Cardiac muscle cell (in vitro differentiated cells and primary cell): ENCODE data around the gene BCR. TPM values are rescaled to one million over a fixed set of nuclear protein-coding genes. Genes with fewer than 3 reads are reported as not detected.

Experiments used
- DNase-seq, 2 donors: peaks; one replicate each; pipeline versions ENCODE4 v3.0.0 to v3.0.0-alpha.2; 2010 to 2017; ENCODE audit warnings: low read depth in 1 of 2, low spot score in 1 of 2
- H3K27ac ChIP-seq: fragments of 200-600 bp; sonication (generic); 2 replicates; pipeline ENCODE4 v1.5.1; 2016
- H3K27me3 ChIP-seq: fragments of 200-600 bp; sonication (generic); 2 replicates; pipeline ENCODE4 v1.6.0; 2016; ENCODE audit warnings: control low read depth
- H3K36me3 ChIP-seq: fragments of 200-600 bp; sonication (generic); 2 replicates; pipeline ENCODE4 v1.5.1; 2016; ENCODE audit warnings: control low read depth
- H3K4me1 ChIP-seq: fragments of 200-600 bp; sonication (generic); 2 replicates; pipeline ENCODE4 v1.8.1; 2017; ENCODE audit warnings: low read depth, mild to moderate bottlenecking, mixed run types
- H3K4me3 ChIP-seq: fragments of 200-600 bp; sonication (generic); 2 replicates; pipeline ENCODE4 v1.5.1; 2016; ENCODE audit warnings: mild to moderate bottlenecking
- H3K9me3 ChIP-seq: fragments of 200-600 bp; sonication (generic); 2 replicates; pipeline ENCODE4 v1.5.1; 2017; ENCODE audit warnings: low read depth, mild to moderate bottlenecking, control low read depth
- CTCF ChIP-seq: IDR thresholded peaks from 2 replicates; pipeline ENCODE4 v1.5.1; 2012; ENCODE audit warnings: low read depth, mild to moderate bottlenecking, low read length
- polyA plus RNA-seq: library from polyadenylated mRNA; unstranded; fragments of >200 nt; fragmentation: Nextera tagmentation; extraction: Ambion mirVana; gene quantifications from 2 replicates; pipeline ENCODE4 v1.2.1, GENCODE V29; 2016
- total RNA-seq: library from RNA; depleted of rRNA; stranded (reverse); fragments of >200 nt; gene quantifications from 2 replicates; pipeline ENCODE4 v1.2.3, GENCODE V29; 2016

Gene BCR
- total and polyA plus RNA-seq, 2 experiments from 2014 or later: 30.9 to 53.1 TPM

GRCh38 chr22:23285734-23286133 is 105.4 kb downstream of the BCR start:
- DNase-seq: peak in 1 of 2 donors; percentile 29
- no peaks in the 10 kb centered on the region for H3K27me3 ChIP-seq
- no peak for TF ChIP-seq CTCF
- H3K36me3 ChIP-seq: peaks cover 21% of the 10 kb centered on the region
- no peaks in the 10 kb centered on the region for H3K4me1 ChIP-seq
- no peak overlapping the region for H3K27ac ChIP-seq
- no peak overlapping the region for H3K4me3 ChIP-seq
- no peaks in the 10 kb centered on the region for H3K9me3 ChIP-seq

- Histone ChIP-seq H3K4me3 (no peak overlapping the region), H3K36me3 (peaks cover 22% of the 10 kb centered on the region), H3K27me3 (no peaks in the 10 kb centered on the region), H3K4me1 (no peaks in the 10 kb centered on the region), H3K9me3 (no peaks in the 10 kb centered on the region), H3K27ac (no peak overlapping the region)
- TF ChIP-seq CTCF: no peak
- DNase-seq: no peak
Measured at GRCh38 chr22:23286296-23286695, 106.0 kb downstream of the BCR start.

GRCh38 chr22:23287136-23288095 is 107.1 kb downstream of the BCR start:
- no peaks in the 10 kb centered on the region for H3K4me1 ChIP-seq
- H3K36me3 ChIP-seq: peaks cover 26% of the 10 kb centered on the region
- H3K4me3 ChIP-seq: no peak overlapping the region
- no peaks in the 10 kb centered on the region for H3K27me3 ChIP-seq
- H3K9me3 ChIP-seq: no peaks in the 10 kb centered on the region
- no peak overlapping the region for H3K27ac ChIP-seq
- no peak for DNase-seq
- no peak for TF ChIP-seq CTCF

DNA sequence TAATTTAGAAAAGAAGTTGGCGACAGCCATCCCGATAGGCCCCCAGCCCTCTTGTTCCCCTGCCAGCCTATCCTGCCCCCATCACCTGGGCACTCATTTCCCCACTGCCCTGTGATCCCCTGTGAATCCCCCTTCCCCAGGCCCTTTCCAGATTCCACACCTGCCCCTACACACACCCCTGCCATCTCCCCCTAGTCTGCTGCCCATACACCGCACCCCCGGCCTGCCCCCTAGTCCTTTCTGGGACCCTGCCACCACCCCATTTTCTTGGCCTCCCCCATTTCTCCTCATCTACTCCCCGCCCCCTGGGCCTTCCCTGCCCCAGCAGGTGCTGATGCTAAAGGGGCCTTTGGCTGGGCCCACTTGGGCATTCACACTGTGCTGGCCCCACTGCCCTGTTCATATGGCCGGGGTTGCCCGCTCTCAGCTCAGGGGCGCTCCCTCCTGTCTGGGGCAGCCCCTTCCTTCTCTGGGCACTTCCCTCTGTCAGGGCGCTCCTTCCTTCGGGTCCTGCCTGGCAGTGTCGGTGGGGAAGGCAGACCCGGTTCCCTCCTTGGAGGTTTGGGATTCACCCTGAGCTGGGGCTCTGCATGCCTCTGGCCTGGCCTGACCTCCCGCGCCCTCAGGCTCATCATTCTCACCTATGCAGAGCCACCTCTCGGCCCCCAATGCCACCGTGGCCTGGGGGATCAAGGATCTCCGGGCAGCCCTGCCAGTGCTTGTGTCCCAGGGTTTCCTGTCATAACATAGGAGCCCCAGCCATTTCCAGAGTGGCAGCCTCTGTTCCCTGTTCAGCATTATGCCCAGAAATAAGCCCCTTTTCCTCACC is 108.2 kb downstream of the BCR start:
- Histone ChIP-seq H3K36me3 (peaks cover 32% of the 10 kb centered on the region), H3K27ac (no peak overlapping the region)
- TF ChIP-seq CTCF: no peak

DNA sequence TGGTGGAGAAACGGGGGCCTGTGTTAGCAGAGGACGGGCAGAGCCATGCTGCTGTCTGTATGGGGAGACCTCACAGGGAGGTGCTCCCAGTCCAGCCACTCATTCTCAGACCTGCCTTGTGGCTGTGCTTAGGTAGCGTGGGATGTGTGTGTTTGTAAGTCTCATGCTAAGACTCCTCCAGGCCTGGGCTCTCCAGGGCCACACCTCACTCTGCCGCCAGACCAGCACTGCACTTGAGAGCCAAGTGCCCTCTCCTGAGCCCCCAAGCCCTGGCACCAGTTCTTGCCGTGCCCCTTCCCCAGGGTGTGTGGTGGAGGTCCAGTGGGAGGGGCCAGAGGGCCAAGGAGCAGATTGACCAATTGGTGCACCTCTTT is 108.8 kb downstream of the BCR start:
- Histone ChIP-seq H3K9me3 (no peaks in the 10 kb centered on the region), H3K36me3 (peaks cover 33% of the 10 kb centered on the region), H3K4me1 (no peaks in the 10 kb centered on the region), H3K27me3 (no peaks in the 10 kb centered on the region), H3K4me3 (no peak overlapping the region), H3K27ac (no peak overlapping the region)
- DNase-seq: no peak
- TF ChIP-seq CTCF: no peak

More for the DNA sequence above, 108.2 kb downstream of the BCR start:
- DNase-seq: no peak
- Histone ChIP-seq H3K4me1 (no peaks in the 10 kb centered on the region), H3K27me3 (no peaks in the 10 kb centered on the region), H3K4me3 (no peak overlapping the region), H3K9me3 (no peaks in the 10 kb centered on the region)
